Lung (tissue), 12 donors: Measurements from ENCODE around the gene RAD23B. TPM values are rescaled to one million over a fixed set of nuclear protein-coding genes. Genes with fewer than 3 reads are reported as not detected.
A peak's percentile ranks its signal among the peaks of the same experiment; 100 is the strongest.

Source experiments
- ATAC-seq: fragments of 200-7000 bp; cut with Tn5 transposase; one replicate; pipeline ENCODE4 v1.9.1; 2020; ENCODE audit warnings: moderate number of reproducible peaks; ENCODE audit not compliant: insufficient read depth, low FRiP score
- DNase-seq, 3 donors: peaks; one replicate each; pipeline ENCODE4 v3.0.0-alpha.2; 2013 to 2017
- H3K27ac ChIP-seq, 2 donors: one replicate each; pipeline ENCODE4 v1.5.1; 2013; ENCODE audit warnings: mild to moderate bottlenecking in 2 of 2, moderate library complexity in 2 of 2, control low read depth in 1 of 2, inconsistent platforms in 1 of 2, low read depth in 1 of 2, low read length in 1 of 2
- H3K27me3 ChIP-seq, 3 donors: one replicate each; pipeline ENCODE4 v1.5.1; 2013; ENCODE audit warnings: low read length in 2 of 3; ENCODE audit not compliant: control insufficient read depth in 3 of 3, insufficient read depth in 3 of 3
- H3K36me3 ChIP-seq, 4 donors: one replicate each; pipeline ENCODE4 v1.5.1; 2013; ENCODE audit warnings: low read length in 4 of 4, mild to moderate bottlenecking in 1 of 4, moderate library complexity in 1 of 4; ENCODE audit not compliant: control insufficient read depth in 4 of 4, insufficient read depth in 4 of 4
- H3K4me1 ChIP-seq, 5 donors: one replicate each; pipeline ENCODE4 v1.5.1; 2013; ENCODE audit warnings: low read length in 5 of 5, mild to moderate bottlenecking in 2 of 5, moderate library complexity in 1 of 5; ENCODE audit not compliant: control insufficient read depth in 5 of 5, insufficient read depth in 5 of 5
- H3K4me3 ChIP-seq: one replicate; pipeline ENCODE4 v1.5.1; 2013; ENCODE audit warnings: mild to moderate bottlenecking, control low read depth, moderate library complexity
- H3K9ac ChIP-seq, 2 donors: one replicate each; pipeline ENCODE4 v1.5.1; 2013; ENCODE audit warnings: low read length in 2 of 2, control low read depth in 1 of 2; ENCODE audit not compliant: insufficient read depth in 1 of 2
- H3K9me3 ChIP-seq, 4 donors: one replicate each; pipeline ENCODE4 v1.5.1; 2013; ENCODE audit warnings: low read length in 3 of 4, mild to moderate bottlenecking in 1 of 4, moderate library complexity in 1 of 4; ENCODE audit not compliant: control insufficient read depth in 4 of 4, insufficient read depth in 3 of 4
- WGBS, 2 donors: extraction: QIAGEN DNeasy Blood & Tissue Kit; methylation state at CpG; one replicate each; pipeline ENCODE4 v1.1.7; 2013; 5-methylcytosine and 5-hydroxymethylcytosine counted together
- polyA plus RNA-seq, 2 donors: library from polyadenylated mRNA; stranded (reverse); fragments of 200-250 nt; gene quantifications; one replicate each; pipeline ENCODE4 v1.2.1, GENCODE V29; 2013
- total RNA-seq, 2 donors: library from RNA; depleted of rRNA in 1 of 2; stranded (reverse); fragments of >200 nt in 1 of 2; gene quantifications; one replicate each; pipeline ENCODE4 v1.2.1, GENCODE V29; 2014 to 2021
- TF ChIP-seq, protein P1 (sequence below): IDR thresholded peaks from 2 replicates; pipeline ENCODE4 v1.5.1; 2012; ENCODE audit warnings: mild to moderate bottlenecking; ENCODE audit errors: control extremely low read depth, extremely low read depth
- donor health status: control.
- donor health status: control.
- donor health status: Bipolar disorder and iron deficiency.
- donor health status: healthy.
- donor health status: DM: yes; HTN: yes; CAD: no.

Gene RAD23B
- total and polyA plus RNA-seq, 4 donors: 37.9 to 114 (median 62.3) TPM

DNA sequence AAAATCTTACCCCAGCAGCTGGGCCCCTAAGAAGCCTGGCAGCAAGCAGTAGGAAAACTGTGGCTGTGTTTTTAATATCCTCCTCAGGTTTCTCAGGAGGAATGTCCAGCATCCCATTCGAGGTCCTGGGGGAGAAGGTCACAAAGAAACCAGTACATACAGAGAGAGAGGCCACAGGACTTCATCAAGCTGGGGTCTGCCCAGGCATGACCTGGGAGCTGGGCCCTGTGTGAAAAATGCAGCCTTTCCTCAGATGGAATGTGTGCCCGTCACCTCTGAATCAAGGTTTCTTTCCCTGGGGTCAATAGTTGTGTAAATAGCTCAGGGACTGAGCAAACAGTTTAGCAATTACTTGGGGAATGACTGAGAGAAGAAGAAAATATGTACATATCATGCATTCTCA is 33.9 kb upstream of the RAD23B start:
- H3K27ac ChIP-seq: no peak overlapping the region
- ATAC-seq: no peak
- 45 to 61% methylated on average over 2 of the region's 2 CpGs for WGBS, 2 donors
- H3K36me3 ChIP-seq: no peaks in the 10 kb centered on the region
- no peaks in the 10 kb centered on the region for H3K27me3 ChIP-seq
- H3K9me3 ChIP-seq: peaks cover 0 to 3% (median 0%) of the 10 kb centered on the region in 4 donors
- no peak overlapping the region for H3K9ac ChIP-seq
- TF ChIP-seq, protein P1, sequence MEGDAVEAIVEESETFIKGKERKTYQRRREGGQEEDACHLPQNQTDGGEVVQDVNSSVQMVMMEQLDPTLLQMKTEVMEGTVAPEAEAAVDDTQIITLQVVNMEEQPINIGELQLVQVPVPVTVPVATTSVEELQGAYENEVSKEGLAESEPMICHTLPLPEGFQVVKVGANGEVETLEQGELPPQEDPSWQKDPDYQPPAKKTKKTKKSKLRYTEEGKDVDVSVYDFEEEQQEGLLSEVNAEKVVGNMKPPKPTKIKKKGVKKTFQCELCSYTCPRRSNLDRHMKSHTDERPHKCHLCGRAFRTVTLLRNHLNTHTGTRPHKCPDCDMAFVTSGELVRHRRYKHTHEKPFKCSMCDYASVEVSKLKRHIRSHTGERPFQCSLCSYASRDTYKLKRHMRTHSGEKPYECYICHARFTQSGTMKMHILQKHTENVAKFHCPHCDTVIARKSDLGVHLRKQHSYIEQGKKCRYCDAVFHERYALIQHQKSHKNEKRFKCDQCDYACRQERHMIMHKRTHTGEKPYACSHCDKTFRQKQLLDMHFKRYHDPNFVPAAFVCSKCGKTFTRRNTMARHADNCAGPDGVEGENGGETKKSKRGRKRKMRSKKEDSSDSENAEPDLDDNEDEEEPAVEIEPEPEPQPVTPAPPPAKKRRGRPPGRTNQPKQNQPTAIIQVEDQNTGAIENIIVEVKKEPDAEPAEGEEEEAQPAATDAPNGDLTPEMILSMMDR: no peak
- DNase-seq: no peak
- peaks cover 0 to 11% (median 4%) of the 10 kb centered on the region in 5 donors for H3K4me1 ChIP-seq
- no peak overlapping the region for H3K4me3 ChIP-seq

GRCh38 chr9:107249665-107250285 is 33.3 kb upstream of the RAD23B start:
- no peak overlapping the region for H3K9ac ChIP-seq
- H3K27ac ChIP-seq: no peak overlapping the region
- ATAC-seq (no peak), DNase-seq (no peak)
- H3K4me3 ChIP-seq: no peak overlapping the region
- TF ChIP-seq, protein P1: no peak
- peaks cover 0 to 13% (median 4%) of the 10 kb centered on the region in 5 donors for H3K4me1 ChIP-seq
- H3K9me3 ChIP-seq: peaks cover 0 to 3% (median 0%) of the 10 kb centered on the region in 4 donors
- H3K27me3 ChIP-seq: no peaks in the 10 kb centered on the region
- 87% methylated on average over 2 of the region's 2 CpGs for WGBS, 2 donors
- H3K36me3 ChIP-seq: no peaks in the 10 kb centered on the region

- WGBS, 2 donors: 55 to 61% methylated on average over 4 of the region's 4 CpGs
- ATAC-seq: no peak
These were observed 31.2 kb upstream of the RAD23B start for GRCh38 chr9:107251756-107252322.

More at GRCh38 chr9:107251756-107252322, 31.2 kb upstream of the RAD23B start:
- Histone ChIP-seq H3K27ac (peak overlapping the region in 1 of 2 donors; percentile 67), H3K36me3 (no peaks in the 10 kb centered on the region), H3K4me3 (no peak overlapping the region), H3K9me3 (no peaks in the 10 kb centered on the region), H3K9ac (no peak overlapping the region), H3K4me1 (peaks cover 0 to 13% (median 4%) of the 10 kb centered on the region in 5 donors), H3K27me3 (no peaks in the 10 kb centered on the region)
- TF ChIP-seq, protein P1: no peak
- DNase-seq: peak in 1 of 3 donors; percentile 33
